GM21381 (cell line): ENCODE measurements around the gene CHN2.
"Not testable (repeated sequence)": the region's sequence is repeated elsewhere in the genome, so short reads cannot be mapped to it uniquely, and the experiment has no call there.

ENCODE experiments used
- ATAC-seq: cut with Tn5 transposase; IDR thresholded peaks from one replicate; pipeline ENCODE4 v1.9.1; 2021; ENCODE audit warnings: mild to moderate bottlenecking, moderate library complexity; ENCODE audit not compliant: unreplicated experiment

Gene CHN2

DNA sequence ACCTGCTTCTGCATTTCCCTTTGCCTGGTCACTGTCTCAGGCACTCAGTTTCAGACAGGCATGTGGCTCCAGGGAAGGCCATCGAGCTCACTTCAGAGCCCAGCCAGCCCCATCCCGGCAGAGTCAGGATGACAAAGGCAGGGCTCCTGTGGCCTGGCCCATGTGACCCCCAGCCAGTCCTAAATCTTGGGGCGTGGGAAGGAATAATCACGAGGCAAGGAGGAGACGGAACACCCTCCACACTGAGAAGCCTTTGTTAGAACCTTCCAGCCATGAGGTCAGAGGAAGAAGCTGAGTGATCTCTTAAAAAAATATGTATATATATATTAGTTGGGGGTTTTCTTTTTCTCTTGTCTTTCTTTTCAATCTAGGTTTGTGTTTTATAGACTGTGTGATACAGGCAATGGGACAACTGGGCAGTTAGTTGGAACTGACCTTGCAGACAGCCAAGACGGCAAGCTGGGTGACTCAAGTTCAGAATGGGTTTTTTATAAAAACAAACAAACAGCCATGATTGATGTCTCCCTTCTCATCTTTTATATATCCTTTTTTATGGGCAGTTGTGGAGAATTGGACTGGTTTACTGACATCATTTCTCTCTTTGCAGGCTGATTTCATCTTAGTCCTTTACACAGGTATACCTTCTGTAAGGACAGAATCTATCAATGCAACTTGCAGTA lies 60.8 kb downstream of the CHN2 start:
- no peak for ATAC-seq

DNA sequence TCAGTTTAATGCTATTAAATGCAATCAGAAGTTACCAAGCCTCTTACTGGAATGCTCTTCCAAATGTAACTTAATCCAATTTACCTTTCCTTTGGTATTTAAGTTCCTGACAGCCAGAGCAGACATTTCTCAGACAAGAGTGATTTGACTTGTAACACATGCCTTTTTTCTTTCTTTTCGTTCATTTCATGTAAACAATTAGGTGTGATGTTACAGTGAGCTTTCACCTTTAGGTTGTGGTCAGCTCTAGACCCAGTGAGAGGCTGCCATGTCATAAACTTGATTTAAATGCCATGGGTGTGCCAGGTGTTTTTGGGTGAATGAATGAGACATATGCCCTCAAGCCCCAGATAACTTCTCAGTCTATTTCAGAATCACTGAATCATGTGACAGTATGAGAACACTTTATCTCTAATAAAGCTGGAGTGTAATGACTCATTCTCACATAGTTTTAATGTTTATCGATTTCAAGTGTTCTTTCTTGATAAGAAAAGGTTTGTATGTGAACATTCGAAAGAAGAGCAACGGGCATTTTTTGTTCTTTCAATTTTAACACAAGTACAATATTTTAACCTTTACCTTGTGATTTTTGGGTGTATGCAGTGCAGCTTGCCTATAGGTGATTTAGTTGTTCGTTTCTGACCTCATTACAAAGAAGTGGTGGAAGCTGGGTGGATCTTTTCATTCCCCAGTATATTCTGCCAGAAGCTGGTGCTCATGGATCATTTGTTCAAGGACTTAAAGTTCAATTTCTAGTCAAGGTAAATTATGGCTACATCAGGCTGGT lies 61.5 kb downstream of the CHN2 start:
- ATAC-seq: no peak

GRCh38 chr7:29256693-29257002 lies 62.1 kb downstream of the CHN2 start:
- no peak for ATAC-seq

DNA sequence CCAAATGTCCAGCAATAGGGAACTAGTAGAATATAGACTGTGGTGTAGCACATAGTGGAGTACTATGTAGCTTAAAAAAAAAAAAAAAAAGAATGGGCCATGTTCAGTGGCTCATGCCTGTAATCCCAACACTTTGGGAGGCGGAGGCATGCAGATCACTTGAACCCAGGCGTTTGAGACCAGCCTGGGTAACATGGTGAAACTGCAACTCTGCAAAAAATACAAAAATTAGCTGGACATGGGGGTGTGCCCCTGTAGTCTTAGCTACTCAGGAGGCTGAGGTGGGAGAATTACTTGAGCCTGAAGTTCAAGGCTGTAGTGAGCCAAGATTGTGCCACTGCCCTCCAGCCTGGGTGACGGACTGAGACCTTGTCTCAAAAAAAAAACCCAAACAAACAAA lies 64.4 kb downstream of the CHN2 start:
- no peak for ATAC-seq

- no peak for ATAC-seq
These were observed 67.8 kb downstream of the CHN2 start for GRCh38 chr7:29262191-29262917.

DNA sequence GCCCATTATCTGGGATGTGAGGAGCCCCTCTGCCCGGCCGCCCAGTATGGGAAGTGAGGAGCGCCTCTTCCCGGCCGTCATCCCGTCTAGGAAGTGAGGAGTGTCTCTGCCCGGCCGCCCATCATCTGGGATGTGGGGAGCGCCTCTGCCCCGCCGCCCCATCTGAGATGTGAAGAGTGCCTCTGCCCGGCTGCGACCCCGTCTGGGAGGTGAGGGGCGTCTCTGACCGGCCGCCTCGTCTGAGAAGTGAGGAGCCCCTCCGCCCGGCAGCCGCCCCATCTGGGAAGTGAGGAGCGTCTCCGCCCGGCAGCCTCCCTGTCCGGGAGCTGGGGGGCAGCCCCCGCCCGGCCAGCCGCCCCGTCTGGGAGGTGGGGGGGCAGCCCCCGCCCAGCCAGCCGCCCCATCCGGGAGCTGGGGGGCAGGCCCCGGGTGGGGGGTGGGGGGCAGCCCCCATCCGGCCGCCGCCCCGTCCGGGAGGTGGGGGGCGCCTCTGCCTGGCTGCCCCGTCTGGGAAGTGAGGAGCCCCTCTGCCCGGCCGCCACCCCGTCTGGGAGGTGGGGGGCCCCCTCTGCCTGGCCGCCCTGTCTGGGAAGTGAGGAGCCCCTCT lies 69.1 kb downstream of the CHN2 start:
- ATAC-seq: not testable (repeated sequence)

- no peak for ATAC-seq
These were observed 70.8 kb downstream of the CHN2 start for GRCh38 chr7:29265208-29265923.

DNA sequence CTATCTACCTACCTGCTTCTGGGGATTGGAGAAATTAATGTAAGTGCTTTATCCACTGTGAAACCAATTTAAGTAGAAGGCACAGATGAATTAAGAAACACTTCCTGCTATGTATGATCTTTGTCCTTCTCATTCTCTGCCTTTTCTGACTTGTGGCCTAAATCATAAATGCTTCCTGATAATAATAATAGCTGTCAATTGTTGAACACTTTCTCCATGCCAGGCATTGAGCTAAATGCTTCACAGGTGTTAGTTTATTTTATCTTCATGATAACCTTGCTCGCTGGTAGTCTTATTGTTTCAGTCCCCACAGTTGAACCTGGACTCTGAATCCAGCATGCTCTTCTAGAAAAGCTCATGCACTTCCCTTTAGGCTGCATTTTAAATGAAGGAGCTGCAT lies 75.4 kb downstream of the CHN2 start:
- ATAC-seq: no peak

- no peak for ATAC-seq
These were observed 76.2 kb downstream of the CHN2 start for GRCh38 chr7:29270594-29271318.

- ATAC-seq: no peak
These were observed 76.7 kb downstream of the CHN2 start for GRCh38 chr7:29271319-29271658.

DNA sequence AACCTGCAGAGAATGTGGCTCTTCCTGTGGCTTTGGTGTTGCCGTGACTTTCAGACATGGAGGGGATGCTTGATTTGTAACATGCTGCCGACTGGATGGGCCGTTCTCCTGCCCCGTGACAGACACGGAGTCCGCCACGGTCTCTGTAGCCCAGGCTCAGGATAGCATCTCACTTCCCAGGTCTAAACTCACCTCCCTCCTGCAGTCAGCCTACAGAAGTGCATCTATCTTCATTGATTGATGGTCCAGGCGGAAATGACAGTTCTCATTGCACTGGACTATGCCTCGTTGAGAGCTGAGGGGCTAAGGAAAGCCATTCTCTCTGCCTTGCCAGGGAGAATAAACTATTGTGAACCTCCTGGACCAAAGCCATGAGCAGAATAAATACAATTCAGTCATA lies 77.5 kb downstream of the CHN2 start:
- no peak for ATAC-seq

- no peak for ATAC-seq
These were observed 79.8 kb downstream of the CHN2 start for GRCh38 chr7:29274146-29275017.

DNA sequence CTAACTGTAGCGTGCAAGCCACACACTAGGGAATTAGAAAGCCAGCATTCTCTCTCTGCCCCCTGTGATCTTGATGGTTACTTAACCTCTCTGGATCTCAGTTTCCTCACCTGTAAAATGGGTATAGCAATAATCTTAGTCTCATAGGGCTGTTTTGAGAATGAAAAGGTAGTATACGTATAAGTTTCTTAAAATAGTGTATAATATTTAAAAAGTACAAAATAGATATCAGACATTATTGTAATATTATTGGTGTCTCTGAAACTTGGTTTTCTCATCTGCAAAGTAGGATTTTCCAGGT lies 80.4 kb downstream of the CHN2 start:
- no peak for ATAC-seq

- no peak for ATAC-seq
These were observed 80.9 kb downstream of the CHN2 start for GRCh38 chr7:29275493-29275892.

- ATAC-seq: no peak
These were observed 81.6 kb downstream of the CHN2 start for GRCh38 chr7:29276199-29276598.

DNA sequence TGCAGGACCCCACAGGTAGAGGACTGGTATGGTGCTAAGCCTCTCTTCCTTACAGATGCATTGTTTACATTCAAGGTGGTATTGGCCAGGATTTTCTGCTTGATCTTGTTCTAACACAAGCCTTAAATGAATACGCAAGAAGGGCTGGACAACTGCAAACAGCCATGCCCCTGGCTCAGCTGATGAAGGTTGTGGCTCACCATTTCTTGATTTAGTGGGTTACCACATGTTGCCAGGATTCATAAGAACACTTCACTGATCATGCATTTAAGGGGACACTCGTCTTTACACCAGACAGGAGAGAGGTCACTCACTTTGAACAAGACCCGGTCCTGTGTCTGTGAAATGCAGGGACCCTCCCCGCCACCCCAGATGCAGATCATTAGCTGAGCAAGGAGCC lies 82.2 kb downstream of the CHN2 start:
- ATAC-seq: no peak

DNA sequence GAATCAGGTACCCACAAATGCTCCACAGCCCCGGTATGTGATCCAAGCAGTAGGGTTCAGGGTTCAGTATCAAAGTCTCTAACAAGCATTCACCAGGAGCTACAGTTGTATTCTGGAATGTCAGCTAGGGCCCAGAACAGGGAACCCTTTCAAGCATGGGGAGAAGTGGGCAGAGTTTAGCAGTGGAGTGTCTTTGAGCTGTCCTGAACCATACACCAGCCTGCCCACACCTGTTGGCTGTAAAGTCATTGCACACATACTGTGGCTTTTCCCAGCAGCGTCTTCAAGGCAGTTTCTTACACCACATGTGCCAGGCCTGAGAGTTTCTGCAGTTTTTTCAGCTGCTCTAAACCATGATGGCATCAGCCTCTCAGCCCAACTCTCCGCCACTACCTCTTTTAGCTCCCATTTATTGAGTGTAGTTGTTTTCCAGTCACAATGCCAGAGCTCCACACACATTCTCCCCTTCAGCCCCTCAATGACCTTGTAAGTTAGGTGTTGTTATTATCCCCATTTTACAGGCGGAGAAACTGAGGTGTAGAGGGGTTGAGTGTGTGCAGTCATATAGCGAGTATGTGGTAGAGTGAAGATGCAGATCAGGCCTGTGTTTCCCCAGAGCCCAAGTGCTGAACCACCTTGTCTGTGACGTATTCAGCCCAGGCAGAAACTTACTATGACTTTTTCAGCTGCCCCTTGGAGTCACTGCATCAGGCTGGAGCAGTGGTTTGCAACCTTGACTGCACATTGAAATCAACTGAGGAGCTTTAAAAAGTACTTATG lies 83.1 kb downstream of the CHN2 start:
- ATAC-seq: no peak

- ATAC-seq: no peak
These were observed 83.9 kb downstream of the CHN2 start for GRCh38 chr7:29278337-29279069.
